H9 (cell line): ENCODE results near the gene KDM4C. TPM values are rescaled to one million over a fixed set of nuclear protein-coding genes. Genes with fewer than 3 reads are reported as not detected.

Source experiments
- DNase-seq: peaks from one replicate; pipeline ENCODE4 v3.0.0-alpha.2; 2017
- H2AFZ ChIP-seq: one replicate; pipeline ENCODE4 v1.6.1; 2013; ENCODE audit warnings: mild to moderate bottlenecking, low read length, control low read depth, moderate library complexity
- H2AK5ac ChIP-seq: 2 replicates; pipeline ENCODE4 v1.6.1; 2013; ENCODE audit warnings: low read length, control low read depth, mixed read lengths; ENCODE audit not compliant: insufficient read length
- H2BK120ac ChIP-seq: one replicate; pipeline ENCODE4 v1.6.1; 2013; ENCODE audit warnings: low read depth, mild to moderate bottlenecking, low read length, control low read depth, inconsistent platforms; ENCODE audit not compliant: poor library complexity, severe bottlenecking
- H2BK12ac ChIP-seq: 2 replicates; pipeline ENCODE4 v1.6.1; 2013; ENCODE audit warnings: low read length, control low read depth, mixed read lengths, low read depth; ENCODE audit not compliant: insufficient read length
- H2BK15ac ChIP-seq: 2 replicates; pipeline ENCODE4 v1.6.1; 2013; ENCODE audit warnings: low read depth, low read length, control low read depth
- H2BK20ac ChIP-seq: one replicate; pipeline ENCODE4 v1.6.1; 2013; ENCODE audit warnings: low read depth, mild to moderate bottlenecking, low read length, control low read depth, inconsistent platforms; ENCODE audit not compliant: poor library complexity, severe bottlenecking
- H2BK5ac ChIP-seq: 2 replicates; pipeline ENCODE4 v1.6.1; 2013; ENCODE audit warnings: low read length, control low read depth, mixed read lengths; ENCODE audit not compliant: insufficient read length
- H3K14ac ChIP-seq: 2 replicates; pipeline ENCODE4 v1.6.1; 2013; ENCODE audit warnings: low read length, control low read depth; ENCODE audit not compliant: insufficient read depth
- H3K18ac ChIP-seq: 2 replicates; pipeline ENCODE4 v1.6.1; 2013; ENCODE audit warnings: low read depth, mild to moderate bottlenecking, mixed read lengths, low read length, control low read depth; ENCODE audit not compliant: insufficient read length
- H3K23ac ChIP-seq: 2 replicates; pipeline ENCODE4 v1.6.1; 2013; ENCODE audit warnings: low read length, control low read depth, mixed read lengths, low read depth; ENCODE audit not compliant: insufficient read length
- H3K23me2 ChIP-seq: 2 replicates; pipeline ENCODE4 v1.6.1; 2013; ENCODE audit warnings: low read depth, mild to moderate bottlenecking, mixed read lengths, low read length, control low read depth; ENCODE audit not compliant: insufficient read length, poor library complexity, severe bottlenecking
- H3K27ac ChIP-seq: 2 replicates; pipeline ENCODE4 v1.5.1; 2013; ENCODE audit warnings: low read length, control low read depth, mixed read lengths, low read depth; ENCODE audit not compliant: insufficient read length
- H3K27me3 ChIP-seq: 2 replicates; pipeline ENCODE4 v1.6.1; 2013; ENCODE audit warnings: low read length, control low read depth, inconsistent platforms; ENCODE audit not compliant: insufficient read depth
- H3K4ac ChIP-seq: 2 replicates; pipeline ENCODE4 v1.6.1; 2013; ENCODE audit warnings: low read depth, mild to moderate bottlenecking, control low read depth, inconsistent platforms, low read length, moderate library complexity
- H3K4me1 ChIP-seq: 2 replicates; pipeline ENCODE4 v1.6.1; 2013; ENCODE audit warnings: low read length, control low read depth, inconsistent platforms; ENCODE audit not compliant: insufficient read depth
- H3K4me2 ChIP-seq: 2 replicates; pipeline ENCODE4 v1.6.1; 2013; ENCODE audit warnings: low read length, control low read depth, mixed read lengths; ENCODE audit not compliant: insufficient read length, insufficient read depth
- H3K56ac ChIP-seq: 2 replicates; pipeline ENCODE4 v1.6.1; 2013; ENCODE audit warnings: low read depth, mild to moderate bottlenecking, mixed read lengths, low read length, control low read depth; ENCODE audit not compliant: insufficient read length
- H3K79me1 ChIP-seq: 2 replicates; pipeline ENCODE4 v1.6.1; 2013; ENCODE audit warnings: low read depth, mild to moderate bottlenecking, moderate library complexity, low read length, control low read depth, inconsistent platforms; ENCODE audit not compliant: insufficient read depth, poor library complexity, severe bottlenecking
- H3K79me2 ChIP-seq: 2 replicates; pipeline ENCODE4 v1.6.1; 2013; ENCODE audit warnings: low read length, control low read depth, inconsistent platforms; ENCODE audit not compliant: insufficient read depth
- H3K9ac ChIP-seq: 2 replicates; pipeline ENCODE4 v1.6.1; 2013; ENCODE audit warnings: low read length, control low read depth, mixed read lengths; ENCODE audit not compliant: insufficient read length; ENCODE audit errors: extremely low read depth
- H3K9me3 ChIP-seq: one replicate; pipeline ENCODE4 v1.6.1; 2013; ENCODE audit warnings: low read depth, low read length, inconsistent platforms; ENCODE audit not compliant: control insufficient read depth
- H3T11ph ChIP-seq: one replicate; pipeline ENCODE4 v1.6.1; 2013; ENCODE audit warnings: mild to moderate bottlenecking, low read length, control low read depth, inconsistent platforms
- H4K20me1 ChIP-seq: one replicate; pipeline ENCODE4 v1.6.1; 2013; ENCODE audit not compliant: control insufficient read depth, insufficient read length, insufficient read depth
- H4K5ac ChIP-seq: 2 replicates; pipeline ENCODE4 v1.6.1; 2013; ENCODE audit warnings: low read depth, mild to moderate bottlenecking, mixed read lengths, low read length, control low read depth; ENCODE audit not compliant: insufficient read length
- H4K8ac ChIP-seq: replicated peaks from 2 replicates; pipeline ENCODE4 v1.6.1; 2013; ENCODE audit warnings: low read length, control low read depth, mixed read lengths, low read depth; ENCODE audit not compliant: insufficient read length
- H4K91ac ChIP-seq: 2 replicates; pipeline ENCODE4 v1.6.1; 2013; ENCODE audit warnings: low read depth, mild to moderate bottlenecking, moderate library complexity, mixed read lengths, low read length, control low read depth; ENCODE audit not compliant: insufficient read length
- H3K27ac Mint-ChIP-seq, 3 experiments: 2 replicates in 2 of 3; 3 replicates in 1 of 3; pipeline ENCODE4 v1.8.0; 2020 to 2021; ENCODE audit warnings: mixed read lengths in 3 of 3, mild to moderate bottlenecking in 1 of 3, moderate library complexity in 1 of 3
- H3K27me3 Mint-ChIP-seq: 2 replicates; pipeline ENCODE4 v1.8.0; 2021; ENCODE audit warnings: low read depth, mild to moderate bottlenecking, moderate library complexity, mixed read lengths
- H3K36me3 Mint-ChIP-seq, 3 experiments: 2 replicates in 2 of 3; 3 replicates in 1 of 3; pipeline ENCODE4 v1.8.0; 2020 to 2021; ENCODE audit warnings: low read depth in 3 of 3, mixed read lengths in 3 of 3; ENCODE audit not compliant: insufficient read depth in 1 of 3
- H3K4me1 Mint-ChIP-seq, 2 experiments: 2 replicates each; pipeline ENCODE4 v1.8.0; 2020; ENCODE audit warnings: mixed read lengths in 2 of 2
- H3K4me3 Mint-ChIP-seq, 2 experiments: 2 replicates in 1 of 2; 3 replicates in 1 of 2; pipeline ENCODE4 v1.8.0; 2020 to 2021; ENCODE audit warnings: mild to moderate bottlenecking in 2 of 2, mixed read lengths in 2 of 2, moderate library complexity in 1 of 2
- H3K9me3 Mint-ChIP-seq, 2 experiments: 2 replicates in 1 of 2; 3 replicates in 1 of 2; pipeline ENCODE4 v1.8.0; 2020; ENCODE audit warnings: mild to moderate bottlenecking in 2 of 2, mixed read lengths in 2 of 2, moderate library complexity in 1 of 2
- WGBS: extraction: QIAGEN DNeasy Blood & Tissue Kit; methylation state at CpG from one replicate; pipeline ENCODE4 v1.1.7; 2013; ENCODE audit warnings: missing lambda C conversion rate, low lambda C conversion rate, mixed read lengths; ENCODE audit not compliant: insufficient read length; ENCODE audit errors: extremely low coverage; 5-methylcytosine and 5-hydroxymethylcytosine counted together
- total RNA-seq: library from RNA; stranded (reverse); gene quantifications from 2 replicates; pipeline ENCODE4 v1.2.1, GENCODE V29; 2021
- TF ChIP-seq, protein P1 (sequence below): fragments of 200-600 bp; sonication (generic); conservative IDR thresholded peaks from 3 replicates; pipeline ENCODE4 v1.8.0; 2021; ENCODE audit warnings: antibody characterized with exemption, mild to moderate bottlenecking

The KDM4C gene
- total RNA-seq, 1 experiment from 2014 or later, result 24.0 TPM

DNA sequence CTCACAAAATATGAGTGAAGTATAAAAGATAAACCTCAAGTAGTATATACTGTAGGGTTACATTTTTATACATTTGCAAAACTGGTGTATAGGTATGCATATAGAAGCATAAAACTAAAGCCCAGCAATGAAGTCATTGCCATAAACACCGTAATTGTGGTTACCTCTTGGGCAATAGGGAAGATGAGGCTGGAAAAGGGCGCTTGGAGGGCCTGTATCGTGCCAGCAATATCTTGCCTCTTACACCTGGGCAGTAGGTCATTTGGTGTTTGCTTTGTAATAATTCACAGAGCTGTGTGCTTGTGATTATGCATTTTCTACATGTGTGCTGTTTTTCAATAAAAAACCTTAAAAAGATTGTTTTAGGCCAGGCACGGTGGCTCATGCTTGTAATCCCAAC is 45.2 kb downstream of the KDM4C start:
- no peak overlapping the region for H4K8ac ChIP-seq
- no peaks in the 10 kb centered on the region for H3K4me1 ChIP-seq
- H2AK5ac ChIP-seq, result no peak overlapping the region
- no peak for DNase-seq
- no peak overlapping the region for H2BK12ac ChIP-seq
- H3K4me2 ChIP-seq, result no peak overlapping the region
- H3K9me3 ChIP-seq, result no peaks in the 10 kb centered on the region
- no peak overlapping the region for H2BK20ac ChIP-seq
- no peak overlapping the region for H2AFZ ChIP-seq
- H3K14ac ChIP-seq, result no peak overlapping the region
- no peaks in the 10 kb centered on the region for H3K23me2 ChIP-seq
- H4K20me1 ChIP-seq, result no peaks in the 10 kb centered on the region
- no peak overlapping the region for H4K91ac ChIP-seq
- no peak overlapping the region for H3T11ph ChIP-seq
- no peak overlapping the region for H2BK120ac ChIP-seq
- no peaks in the 10 kb centered on the region for H3K79me1 ChIP-seq
- H3K18ac ChIP-seq, result no peak overlapping the region
- Mint-ChIP-seq H3K4me3 (no peak overlapping the region), H3K9me3 (peaks cover 24 to 29% of the 10 kb centered on the region in 2 experiments), H3K27me3 (no peaks in the 10 kb centered on the region), H3K36me3 (peaks cover 34 to 38% (median 36%) of the 10 kb centered on the region in 3 experiments), H3K4me1 (peaks cover 0 to 2% of the 10 kb centered on the region in 2 experiments; a peak in 2 of 4 replicates), H3K27ac (no peak overlapping the region)
- H3K27me3 ChIP-seq, result no peaks in the 10 kb centered on the region
- TF ChIP-seq, protein P1, sequence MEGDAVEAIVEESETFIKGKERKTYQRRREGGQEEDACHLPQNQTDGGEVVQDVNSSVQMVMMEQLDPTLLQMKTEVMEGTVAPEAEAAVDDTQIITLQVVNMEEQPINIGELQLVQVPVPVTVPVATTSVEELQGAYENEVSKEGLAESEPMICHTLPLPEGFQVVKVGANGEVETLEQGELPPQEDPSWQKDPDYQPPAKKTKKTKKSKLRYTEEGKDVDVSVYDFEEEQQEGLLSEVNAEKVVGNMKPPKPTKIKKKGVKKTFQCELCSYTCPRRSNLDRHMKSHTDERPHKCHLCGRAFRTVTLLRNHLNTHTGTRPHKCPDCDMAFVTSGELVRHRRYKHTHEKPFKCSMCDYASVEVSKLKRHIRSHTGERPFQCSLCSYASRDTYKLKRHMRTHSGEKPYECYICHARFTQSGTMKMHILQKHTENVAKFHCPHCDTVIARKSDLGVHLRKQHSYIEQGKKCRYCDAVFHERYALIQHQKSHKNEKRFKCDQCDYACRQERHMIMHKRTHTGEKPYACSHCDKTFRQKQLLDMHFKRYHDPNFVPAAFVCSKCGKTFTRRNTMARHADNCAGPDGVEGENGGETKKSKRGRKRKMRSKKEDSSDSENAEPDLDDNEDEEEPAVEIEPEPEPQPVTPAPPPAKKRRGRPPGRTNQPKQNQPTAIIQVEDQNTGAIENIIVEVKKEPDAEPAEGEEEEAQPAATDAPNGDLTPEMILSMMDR, result no peak
- no peak overlapping the region for H3K23ac ChIP-seq
- no peak overlapping the region for H3K56ac ChIP-seq
- no peak overlapping the region for H2BK15ac ChIP-seq
- no peak overlapping the region for H3K9ac ChIP-seq
- no peak overlapping the region for H4K5ac ChIP-seq
- no peaks in the 10 kb centered on the region for H3K79me2 ChIP-seq
- WGBS, result no CpG with 5 or more reads among the region's 4 CpGs
- H3K27ac ChIP-seq, result no peak overlapping the region
- H2BK5ac ChIP-seq, result no peak overlapping the region
- H3K4ac ChIP-seq, result no peak overlapping the region
